NT2/D1 (cell line): ENCODE results near the gene CYBA.
A peak's percentile ranks its signal among the peaks of the same experiment; 100 is the strongest.

Experiments
- DNase-seq: peaks from one replicate; pipeline ENCODE4 v3.0.0-alpha.2; 2011; ENCODE audit warnings: low read depth, low spot score
- H3K27me3 ChIP-seq: 2 replicates; pipeline ENCODE4 v1.6.0; 2011; ENCODE audit warnings: mild to moderate bottlenecking; ENCODE audit not compliant: insufficient read length, insufficient read depth
- H3K36me3 ChIP-seq: 2 replicates; pipeline ENCODE4 v1.6.1; 2011; ENCODE audit warnings: mild to moderate bottlenecking, low read length, mixed read lengths; ENCODE audit not compliant: insufficient read depth, insufficient read length
- H3K4me1 ChIP-seq: 2 replicates; pipeline ENCODE4 v1.5.1; 2011; ENCODE audit not compliant: insufficient read depth, insufficient read length
- H3K4me3 ChIP-seq: 2 replicates; pipeline ENCODE4 v1.5.1; 2011; ENCODE audit warnings: low read depth; ENCODE audit not compliant: insufficient read length
- H3K9ac ChIP-seq: 2 replicates; pipeline ENCODE4 v1.6.0; 2011; ENCODE audit warnings: low read depth; ENCODE audit not compliant: insufficient read length
- H3K9me3 ChIP-seq: 2 replicates; pipeline ENCODE4 v1.5.1; 2011; ENCODE audit warnings: mild to moderate bottlenecking, low read length; ENCODE audit not compliant: insufficient read depth
- SUZ12 ChIP-seq: IDR thresholded peaks from 2 replicates; pipeline ENCODE4 v1.6.1; 2011; ENCODE audit not compliant: insufficient read length, insufficient read depth; ENCODE audit errors: extremely low read depth
- YY1 ChIP-seq: IDR thresholded peaks from 2 replicates; pipeline ENCODE4 v1.6.1; 2011; ENCODE audit not compliant: insufficient read length, insufficient read depth
- ZNF274 ChIP-seq: IDR thresholded peaks from 2 replicates; pipeline ENCODE4 v1.6.1; 2011; ENCODE audit warnings: mild to moderate bottlenecking, low read depth, low read length

The CYBA gene

GRCh38 chr16:88690341-88691128 is 39.7 kb upstream of the CYBA start:
- no peaks in the 10 kb centered on the region for H3K9me3 ChIP-seq
- H3K4me3 ChIP-seq = no peak overlapping the region
- TF ChIP-seq ZNF274 = no peak
- TF ChIP-seq SUZ12 = no peak
- TF ChIP-seq YY1 = no peak
- H3K9ac ChIP-seq = peak overlapping the region; percentile 38
- no peak for DNase-seq
- H3K27me3 ChIP-seq = peaks cover 51% of the 10 kb centered on the region
- peaks cover 29% of the 10 kb centered on the region for H3K4me1 ChIP-seq
- H3K36me3 ChIP-seq = peaks cover 7% of the 10 kb centered on the region

- Histone ChIP-seq H3K9me3 (no peaks in the 10 kb centered on the region), H3K27me3 (peaks cover 61% of the 10 kb centered on the region), H3K4me3 (no peak overlapping the region), H3K9ac (peak overlapping the region; percentile 45), H3K36me3 (no peaks in the 10 kb centered on the region), H3K4me1 (peaks cover 36% of the 10 kb centered on the region)
- DNase-seq = no peak
- no peak for TF ChIP-seq ZNF274
- no peak for TF ChIP-seq YY1
- no peak for TF ChIP-seq SUZ12
Observed at GRCh38 chr16:88688013-88688778, 37.3 kb upstream of the CYBA start.

GRCh38 chr16:88687676-88688012 is 36.8 kb upstream of the CYBA start:
- Histone ChIP-seq H3K4me1 (peaks cover 36% of the 10 kb centered on the region), H3K27me3 (peaks cover 61% of the 10 kb centered on the region), H3K9me3 (no peaks in the 10 kb centered on the region), H3K36me3 (no peaks in the 10 kb centered on the region), H3K4me3 (no peak overlapping the region), H3K9ac (no peak overlapping the region)
- DNase-seq = no peak
- TF ChIP-seq YY1 (no peak), ZNF274 (no peak), SUZ12 (no peak)

GRCh38 chr16:88687254-88687576 is 36.4 kb upstream of the CYBA start:
- Histone ChIP-seq H3K36me3 (no peaks in the 10 kb centered on the region), H3K4me1 (peaks cover 36% of the 10 kb centered on the region), H3K4me3 (no peak overlapping the region), H3K9ac (no peak overlapping the region), H3K27me3 (peaks cover 61% of the 10 kb centered on the region), H3K9me3 (no peaks in the 10 kb centered on the region)
- no peak for DNase-seq
- TF ChIP-seq SUZ12 (no peak), YY1 (no peak), ZNF274 (no peak)

- no peak for DNase-seq
- Histone ChIP-seq H3K4me1 (peaks cover 41% of the 10 kb centered on the region), H3K9me3 (no peaks in the 10 kb centered on the region), H3K4me3 (peak within 1 kb of the TSS; percentile 51), H3K9ac (peak within 1 kb of the TSS; percentile 79), H3K27me3 (peaks cover 61% of the 10 kb centered on the region), H3K36me3 (no peaks in the 10 kb centered on the region)
- no peak for TF ChIP-seq ZNF274
- no peak for TF ChIP-seq YY1
- no peak for TF ChIP-seq SUZ12
Observed at GRCh38 chr16:88686439-88687253, 35.8 kb upstream of the CYBA start, which contains the start of gene SNAI3. Gene SNAI3, minus strand, starts transcription at chr16:88686507. Its CDS starts 101 bp downstream, at chr16:88686406.

- TF ChIP-seq YY1 (no peak), SUZ12 (no peak), ZNF274 (no peak)
- no peak for DNase-seq
- Histone ChIP-seq H3K4me3 (peak overlapping the region; percentile 51), H3K27me3 (peaks cover 61% of the 10 kb centered on the region), H3K9me3 (no peaks in the 10 kb centered on the region), H3K9ac (peak overlapping the region; percentile 79), H3K36me3 (no peaks in the 10 kb centered on the region), H3K4me1 (peaks cover 43% of the 10 kb centered on the region)
Observed at GRCh38 chr16:88686062-88686438, 35.2 kb upstream of the CYBA start.
